Measurements from ENCODE around the gene DGLUCY. TPM values are rescaled to one million over a fixed set of nuclear protein-coding genes. Genes with fewer than 3 reads are reported as not detected.

DGLUCY gene
- total and polyA plus RNA-seq, 2 experiments from 2014 or later = 82.7 to 90.0 TPM

- no peaks in the 10 kb centered on the region for H3K9me3 ChIP-seq (ENCODE audit: low read depth)
- TF ChIP-seq, protein P1, sequence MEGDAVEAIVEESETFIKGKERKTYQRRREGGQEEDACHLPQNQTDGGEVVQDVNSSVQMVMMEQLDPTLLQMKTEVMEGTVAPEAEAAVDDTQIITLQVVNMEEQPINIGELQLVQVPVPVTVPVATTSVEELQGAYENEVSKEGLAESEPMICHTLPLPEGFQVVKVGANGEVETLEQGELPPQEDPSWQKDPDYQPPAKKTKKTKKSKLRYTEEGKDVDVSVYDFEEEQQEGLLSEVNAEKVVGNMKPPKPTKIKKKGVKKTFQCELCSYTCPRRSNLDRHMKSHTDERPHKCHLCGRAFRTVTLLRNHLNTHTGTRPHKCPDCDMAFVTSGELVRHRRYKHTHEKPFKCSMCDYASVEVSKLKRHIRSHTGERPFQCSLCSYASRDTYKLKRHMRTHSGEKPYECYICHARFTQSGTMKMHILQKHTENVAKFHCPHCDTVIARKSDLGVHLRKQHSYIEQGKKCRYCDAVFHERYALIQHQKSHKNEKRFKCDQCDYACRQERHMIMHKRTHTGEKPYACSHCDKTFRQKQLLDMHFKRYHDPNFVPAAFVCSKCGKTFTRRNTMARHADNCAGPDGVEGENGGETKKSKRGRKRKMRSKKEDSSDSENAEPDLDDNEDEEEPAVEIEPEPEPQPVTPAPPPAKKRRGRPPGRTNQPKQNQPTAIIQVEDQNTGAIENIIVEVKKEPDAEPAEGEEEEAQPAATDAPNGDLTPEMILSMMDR (IDR thresholded peaks at IDR 0.05; ENCODE audit: low read depth, low read length) = no peak
- H3K4me1 ChIP-seq (ENCODE audit: low read depth) = peaks cover 10% of the 10 kb centered on the region
- H3K36me3 ChIP-seq = no peaks in the 10 kb centered on the region
- H3K27me3 ChIP-seq = peaks cover 10% of the 10 kb centered on the region
- peak in 1 of 2 donors; percentile 49 for DNase-seq (ENCODE audit: low read depth in 1 of 2, low spot score in 1 of 2)
- no peak overlapping the region for H3K4me3 ChIP-seq
- H3K27ac ChIP-seq = no peak overlapping the region
Measured at GRCh38 chr14:91257328-91258010, 143.6 kb downstream of the DGLUCY start.

- DNase-seq (ENCODE audit: low read depth in 1 of 2, low spot score in 1 of 2) = peak in 1 of 2 donors; percentile 54
- H3K4me1 ChIP-seq (ENCODE audit: low read depth) = peaks cover 10% of the 10 kb centered on the region
- H3K27me3 ChIP-seq = peaks cover 4% of the 10 kb centered on the region
- H3K36me3 ChIP-seq = no peaks in the 10 kb centered on the region
- H3K27ac ChIP-seq = no peak overlapping the region
- no peaks in the 10 kb centered on the region for H3K9me3 ChIP-seq (ENCODE audit: low read depth)
- TF ChIP-seq, protein P1 (IDR thresholded peaks at IDR 0.05; ENCODE audit: low read depth, low read length) = no peak
- no peak overlapping the region for H3K4me3 ChIP-seq
Measured at GRCh38 chr14:91258011-91258618, 144.2 kb downstream of the DGLUCY start.

- peaks cover 6% of the 10 kb centered on the region for H3K27me3 ChIP-seq
- no peak overlapping the region for H3K27ac ChIP-seq
- DNase-seq (ENCODE audit: low read depth in 1 of 2, low spot score in 1 of 2) = no peak
- H3K36me3 ChIP-seq = no peaks in the 10 kb centered on the region
- TF ChIP-seq, protein P1 (IDR thresholded peaks at IDR 0.05; ENCODE audit: low read depth, low read length) = no peak
- H3K9me3 ChIP-seq (ENCODE audit: low read depth) = no peaks in the 10 kb centered on the region
- peaks cover 10% of the 10 kb centered on the region for H3K4me1 ChIP-seq (ENCODE audit: low read depth)
- H3K4me3 ChIP-seq = no peak overlapping the region
Measured at GRCh38 chr14:91258876-91259275, 145.0 kb downstream of the DGLUCY start.

- peaks cover 10% of the 10 kb centered on the region for H3K4me1 ChIP-seq (ENCODE audit: low read depth)
- TF ChIP-seq, protein P1 (IDR thresholded peaks at IDR 0.05; ENCODE audit: low read depth, low read length) = no peak
- H3K27ac ChIP-seq = no peak overlapping the region
Measured at GRCh38 chr14:91261115-91261514, 147.2 kb downstream of the DGLUCY start.

GRCh38 chr14:91261986-91262549 is 148.2 kb downstream of the DGLUCY start:
- TF ChIP-seq, protein P1 (IDR thresholded peaks at IDR 0.05; ENCODE audit: low read depth, low read length) = no peak
- Histone ChIP-seq H3K4me3 (no peak overlapping the region), H3K36me3 (no peaks in the 10 kb centered on the region), H3K9me3 (ENCODE audit: low read depth) (no peaks in the 10 kb centered on the region), H3K27ac (no peak overlapping the region), H3K4me1 (ENCODE audit: low read depth) (peaks cover 7% of the 10 kb centered on the region), H3K27me3 (peaks cover 30% of the 10 kb centered on the region)
- no peak for DNase-seq (ENCODE audit: low read depth in 1 of 2, low spot score in 1 of 2)

More at GRCh38 chr14:91261115-91261514, 147.2 kb downstream of the DGLUCY start:
- H3K36me3 ChIP-seq = no peaks in the 10 kb centered on the region
- no peak for DNase-seq (ENCODE audit: low read depth in 1 of 2, low spot score in 1 of 2)
- no peak overlapping the region for H3K4me3 ChIP-seq
- H3K27me3 ChIP-seq = peaks cover 28% of the 10 kb centered on the region
- H3K9me3 ChIP-seq (ENCODE audit: low read depth) = no peaks in the 10 kb centered on the region
